ENCODE measurements around the gene SPARC. TPM values are rescaled to one million over a fixed set of nuclear protein-coding genes. Genes with fewer than 3 reads are reported as not detected.

Gene SPARC
- polyA plus RNA-seq, 1 donor (not counting 4 experiments of a cell fraction or from before 2014, with no cell fraction given) = 397 TPM

DNA sequence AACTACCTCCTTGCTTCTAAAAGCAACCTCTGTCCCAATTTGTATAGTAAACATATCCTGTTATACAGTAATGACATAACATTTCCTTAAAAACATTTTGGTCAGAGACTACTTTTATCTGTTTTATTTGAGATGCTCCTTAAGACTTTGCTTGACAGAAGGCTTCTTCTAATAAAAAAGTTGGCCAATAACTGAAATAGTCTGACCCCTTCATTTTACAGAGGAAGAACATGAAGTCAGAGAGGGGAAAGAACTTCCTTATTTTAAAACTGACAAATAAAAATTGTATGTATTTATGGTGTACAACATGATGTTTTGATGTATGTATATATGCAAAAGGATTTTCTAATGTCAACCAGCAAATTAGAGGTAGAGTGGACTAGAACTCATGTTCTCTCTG, 35.8 kb upstream of the SPARC start:
- no peak for FAIRE-seq
- no peaks in the 10 kb centered on the region for H3K36me3 ChIP-seq (ENCODE audit: control insufficient read depth in 2 of 2, extremely low read depth in 1 of 2, insufficient read depth in 2 of 2, low read length in 2 of 2)
- H2AFZ ChIP-seq (ENCODE audit: control insufficient read depth, low read length) = no peak overlapping the region
- H3K4me3 ChIP-seq (ENCODE audit: control insufficient read depth in 2 of 3, extremely low read depth in 1 of 3, insufficient read depth in 2 of 3, low read depth in 1 of 3, low read length in 3 of 3) = no peak overlapping the region
- H3K4me2 ChIP-seq (ENCODE audit: control insufficient read depth, extremely low read depth, insufficient read depth, low read depth, low read length) = no peak overlapping the region
- H4K20me1 ChIP-seq (ENCODE audit: control insufficient read depth, extremely low read depth, insufficient read depth, low read length) = no peaks in the 10 kb centered on the region
- peaks cover 15% of the 10 kb centered on the region for H3K4me1 ChIP-seq (ENCODE audit: control insufficient read depth, extremely low read depth, insufficient read depth, low read length)
- no peak for DNase-seq (ENCODE audit: low read depth, low spot score)
- dilution Hi-C loops (cut with MboI; ENCODE audit: extremely low pct_ligation_motif_present, low sequenced_read_pairs) = no loop called here
- no peak overlapping the region for H3K27ac ChIP-seq (ENCODE audit: control insufficient read depth, insufficient read depth, low read length)
- no peaks in the 10 kb centered on the region for H3K9me3 ChIP-seq (ENCODE audit: control insufficient read depth, low read depth, low read length)
- no peaks in the 10 kb centered on the region for H3K79me2 ChIP-seq (ENCODE audit: control insufficient read depth, insufficient read depth, low read length)
- TF ChIP-seq EZH2 (IDR thresholded peaks at IDR 0.05; ENCODE audit: low read length) = no peak
- TF ChIP-seq, protein P1, sequence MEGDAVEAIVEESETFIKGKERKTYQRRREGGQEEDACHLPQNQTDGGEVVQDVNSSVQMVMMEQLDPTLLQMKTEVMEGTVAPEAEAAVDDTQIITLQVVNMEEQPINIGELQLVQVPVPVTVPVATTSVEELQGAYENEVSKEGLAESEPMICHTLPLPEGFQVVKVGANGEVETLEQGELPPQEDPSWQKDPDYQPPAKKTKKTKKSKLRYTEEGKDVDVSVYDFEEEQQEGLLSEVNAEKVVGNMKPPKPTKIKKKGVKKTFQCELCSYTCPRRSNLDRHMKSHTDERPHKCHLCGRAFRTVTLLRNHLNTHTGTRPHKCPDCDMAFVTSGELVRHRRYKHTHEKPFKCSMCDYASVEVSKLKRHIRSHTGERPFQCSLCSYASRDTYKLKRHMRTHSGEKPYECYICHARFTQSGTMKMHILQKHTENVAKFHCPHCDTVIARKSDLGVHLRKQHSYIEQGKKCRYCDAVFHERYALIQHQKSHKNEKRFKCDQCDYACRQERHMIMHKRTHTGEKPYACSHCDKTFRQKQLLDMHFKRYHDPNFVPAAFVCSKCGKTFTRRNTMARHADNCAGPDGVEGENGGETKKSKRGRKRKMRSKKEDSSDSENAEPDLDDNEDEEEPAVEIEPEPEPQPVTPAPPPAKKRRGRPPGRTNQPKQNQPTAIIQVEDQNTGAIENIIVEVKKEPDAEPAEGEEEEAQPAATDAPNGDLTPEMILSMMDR (optimal IDR thresholded peaks at IDR 0.05 in 1 of 3, IDR thresholded peaks at IDR 0.05 in 1 of 3, conservative IDR thresholded peaks at IDR 0.05 in 1 of 3; ENCODE audit: extremely low read depth in 1 of 3, insufficient read depth in 2 of 3, low read length in 3 of 3) = no peak
- H3K27me3 ChIP-seq (ENCODE audit: control insufficient read depth, extremely low read depth, insufficient read depth, low read length) = no peaks in the 10 kb centered on the region
- no peaks in the 10 kb centered on the region for H3K9me1 ChIP-seq (ENCODE audit: control insufficient read depth, extremely low read depth, insufficient read depth, low read length)
- no peak overlapping the region for H3K9ac ChIP-seq (ENCODE audit: control insufficient read depth, extremely low read depth, insufficient read depth, low read length)

DNA sequence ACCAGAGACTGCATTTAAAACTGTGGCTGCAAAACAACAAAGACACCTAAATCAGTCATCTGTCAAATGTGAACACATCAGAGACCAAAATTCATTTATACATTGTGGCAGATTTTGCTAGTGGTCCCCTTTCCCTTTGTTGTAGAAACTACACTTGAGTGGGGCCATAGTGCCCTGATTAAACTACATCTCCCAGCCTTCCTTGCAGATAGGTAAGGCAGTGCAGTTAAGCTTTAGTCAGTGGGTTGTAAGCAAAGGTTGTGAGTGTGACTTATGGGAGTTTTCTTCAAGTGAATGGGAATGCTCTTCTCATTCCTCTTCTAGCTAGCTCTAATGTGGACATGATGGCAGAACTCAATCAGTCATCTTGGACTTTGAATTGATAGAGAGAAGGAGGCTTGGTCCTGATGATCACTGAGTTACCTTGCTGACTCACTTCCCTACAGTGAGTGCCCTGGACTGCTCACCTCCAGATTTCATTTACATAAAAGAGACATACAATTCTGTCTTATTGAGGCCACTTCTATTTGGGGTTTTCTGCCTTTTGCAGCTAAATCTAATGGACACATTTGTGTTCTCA, 35.2 kb upstream of the SPARC start:
- Histone ChIP-seq H3K4me3 (ENCODE audit: control insufficient read depth in 2 of 3, extremely low read depth in 1 of 3, insufficient read depth in 2 of 3, low read depth in 1 of 3, low read length in 3 of 3) (no peak overlapping the region), H3K9me1 (ENCODE audit: control insufficient read depth, extremely low read depth, insufficient read depth, low read length) (no peaks in the 10 kb centered on the region), H3K4me1 (ENCODE audit: control insufficient read depth, extremely low read depth, insufficient read depth, low read length) (peaks cover 15% of the 10 kb centered on the region), H3K27me3 (ENCODE audit: control insufficient read depth, extremely low read depth, insufficient read depth, low read length) (no peaks in the 10 kb centered on the region), H2AFZ (ENCODE audit: control insufficient read depth, low read length) (no peak overlapping the region), H3K4me2 (ENCODE audit: control insufficient read depth, extremely low read depth, insufficient read depth, low read depth, low read length) (no peak overlapping the region), H4K20me1 (ENCODE audit: control insufficient read depth, extremely low read depth, insufficient read depth, low read length) (no peaks in the 10 kb centered on the region), H3K9ac (ENCODE audit: control insufficient read depth, extremely low read depth, insufficient read depth, low read length) (no peak overlapping the region), H3K27ac (ENCODE audit: control insufficient read depth, insufficient read depth, low read length) (peak overlapping the region; percentile 15), H3K79me2 (ENCODE audit: control insufficient read depth, insufficient read depth, low read length) (no peaks in the 10 kb centered on the region), H3K9me3 (ENCODE audit: control insufficient read depth, low read depth, low read length) (no peaks in the 10 kb centered on the region), H3K36me3 (ENCODE audit: control insufficient read depth in 2 of 2, extremely low read depth in 1 of 2, insufficient read depth in 2 of 2, low read length in 2 of 2) (no peaks in the 10 kb centered on the region)
- FAIRE-seq (peak; percentile 75), DNase-seq (ENCODE audit: low read depth, low spot score) (no peak)
- TF ChIP-seq EZH2 (IDR thresholded peaks at IDR 0.05; ENCODE audit: low read length) = no peak
- TF ChIP-seq, protein P1 (optimal IDR thresholded peaks at IDR 0.05 in 1 of 3, IDR thresholded peaks at IDR 0.05 in 1 of 3, conservative IDR thresholded peaks at IDR 0.05 in 1 of 3; ENCODE audit: extremely low read depth in 1 of 3, insufficient read depth in 2 of 3, low read length in 3 of 3) = no peak
- dilution Hi-C loops (cut with MboI; ENCODE audit: extremely low pct_ligation_motif_present, low sequenced_read_pairs) = no loop called here

All from keratinocyte (primary cell).